WI38 (cell line): ENCODE results near the gene PLEKHM3.

Source experiments
- H3K4me3 ChIP-seq: 2 replicates; pipeline ENCODE4 v1.5.1; 2011; ENCODE audit warnings: low read depth, mild to moderate bottlenecking, control low read depth, low read length
- TF ChIP-seq, protein P1 (sequence below): IDR thresholded peaks from 2 replicates; pipeline ENCODE4 v1.5.1; 2012; ENCODE audit warnings: low read depth, mild to moderate bottlenecking, control low read depth, low read length

Gene PLEKHM3

DNA sequence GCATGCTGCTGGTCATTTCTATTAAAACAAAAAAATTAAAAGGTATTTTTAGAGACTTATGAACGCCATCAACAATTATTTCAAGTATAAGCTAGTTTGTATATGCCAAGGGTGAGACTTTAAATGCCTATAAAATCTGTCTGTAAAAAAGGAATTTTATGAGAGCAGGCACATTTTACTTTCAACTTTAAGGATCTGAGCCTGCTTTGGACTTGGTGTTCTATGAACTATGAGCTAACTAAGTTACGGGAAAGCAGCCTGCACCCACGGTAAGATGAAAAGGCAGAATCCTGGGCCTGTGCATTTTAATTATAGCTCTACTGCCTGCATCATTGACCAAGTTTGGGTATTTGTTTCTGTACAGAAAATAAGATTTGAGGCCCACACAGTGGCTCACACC lies 95.4 kb downstream of the PLEKHM3 start:
- TF ChIP-seq, protein P1, sequence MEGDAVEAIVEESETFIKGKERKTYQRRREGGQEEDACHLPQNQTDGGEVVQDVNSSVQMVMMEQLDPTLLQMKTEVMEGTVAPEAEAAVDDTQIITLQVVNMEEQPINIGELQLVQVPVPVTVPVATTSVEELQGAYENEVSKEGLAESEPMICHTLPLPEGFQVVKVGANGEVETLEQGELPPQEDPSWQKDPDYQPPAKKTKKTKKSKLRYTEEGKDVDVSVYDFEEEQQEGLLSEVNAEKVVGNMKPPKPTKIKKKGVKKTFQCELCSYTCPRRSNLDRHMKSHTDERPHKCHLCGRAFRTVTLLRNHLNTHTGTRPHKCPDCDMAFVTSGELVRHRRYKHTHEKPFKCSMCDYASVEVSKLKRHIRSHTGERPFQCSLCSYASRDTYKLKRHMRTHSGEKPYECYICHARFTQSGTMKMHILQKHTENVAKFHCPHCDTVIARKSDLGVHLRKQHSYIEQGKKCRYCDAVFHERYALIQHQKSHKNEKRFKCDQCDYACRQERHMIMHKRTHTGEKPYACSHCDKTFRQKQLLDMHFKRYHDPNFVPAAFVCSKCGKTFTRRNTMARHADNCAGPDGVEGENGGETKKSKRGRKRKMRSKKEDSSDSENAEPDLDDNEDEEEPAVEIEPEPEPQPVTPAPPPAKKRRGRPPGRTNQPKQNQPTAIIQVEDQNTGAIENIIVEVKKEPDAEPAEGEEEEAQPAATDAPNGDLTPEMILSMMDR = no peak
- no peak overlapping the region for H3K4me3 ChIP-seq

DNA sequence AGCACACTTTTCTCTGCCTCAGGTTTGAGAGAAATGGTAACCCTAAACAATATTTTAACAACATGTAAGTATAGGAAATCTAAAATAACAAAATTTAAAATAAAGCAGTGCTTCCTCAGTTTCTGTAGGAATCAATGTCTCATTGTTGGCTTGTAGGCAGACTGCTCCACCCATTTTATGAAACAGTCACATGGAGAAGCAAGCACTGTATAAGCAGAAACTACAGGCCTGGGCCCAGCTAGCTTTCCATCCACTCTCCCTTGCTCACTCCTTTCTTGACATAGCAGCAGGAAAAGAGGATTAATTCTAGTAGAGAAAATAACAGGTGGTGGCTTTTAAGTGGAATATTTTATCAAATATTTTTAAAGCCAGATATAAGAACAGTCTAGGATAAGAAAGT lies 97.2 kb downstream of the PLEKHM3 start:
- H3K4me3 ChIP-seq = no peak overlapping the region
- TF ChIP-seq, protein P1 = no peak

DNA sequence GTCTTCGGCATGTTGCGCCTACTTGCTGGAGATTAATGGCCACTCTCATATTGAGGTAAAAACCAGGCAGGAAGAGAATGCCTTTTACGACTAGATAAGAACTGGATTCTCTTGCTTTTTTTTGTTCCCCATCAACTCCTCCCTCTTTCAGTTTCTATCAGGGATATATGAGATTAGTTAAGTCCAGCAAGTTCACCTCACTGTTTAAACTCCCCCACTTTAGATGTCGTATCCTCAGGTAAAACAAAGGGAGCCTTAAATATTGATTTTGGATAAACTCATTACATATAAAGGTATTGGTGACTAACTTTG lies 98.4 kb downstream of the PLEKHM3 start:
- TF ChIP-seq, protein P1 = no peak
- no peak overlapping the region for H3K4me3 ChIP-seq

DNA sequence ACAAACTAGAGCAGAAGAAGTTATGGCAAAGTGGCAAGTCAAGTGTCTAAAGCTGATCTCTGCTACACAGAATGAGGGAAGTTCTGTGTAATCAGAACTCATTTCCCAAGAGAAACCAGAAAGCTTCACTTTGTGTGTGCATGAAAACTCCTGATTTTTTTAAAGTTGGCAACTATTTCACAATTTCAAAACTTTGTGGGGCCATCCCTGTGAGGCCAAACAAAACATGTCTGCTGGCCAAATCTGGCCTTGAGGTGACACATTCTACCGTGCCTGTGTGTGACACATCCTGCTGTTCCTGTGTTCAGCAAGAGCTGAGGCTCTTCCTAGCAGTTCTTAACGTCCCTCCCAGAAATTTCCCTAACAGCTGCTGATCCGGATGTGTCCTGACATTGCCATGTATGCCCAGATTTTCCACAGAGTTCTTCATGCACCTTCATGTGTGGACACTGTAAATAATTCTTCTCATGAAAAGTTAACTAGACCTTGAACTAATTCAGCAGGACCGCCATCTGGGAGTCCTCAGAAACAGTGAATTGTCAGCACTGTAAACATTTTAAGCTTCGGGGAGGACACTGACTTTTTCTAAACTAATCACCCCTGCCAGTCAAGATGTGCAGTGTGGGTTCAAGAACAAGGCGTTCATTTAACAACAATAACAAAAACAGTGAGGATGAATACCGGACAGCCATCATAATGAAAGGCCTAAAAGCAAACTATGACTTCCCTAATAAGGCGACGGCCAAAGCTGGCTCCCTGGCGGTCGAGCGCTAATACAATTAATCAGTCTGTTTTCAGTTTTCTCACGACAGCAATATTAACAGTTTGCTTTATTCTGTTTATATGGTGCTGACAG lies 99.0 kb downstream of the PLEKHM3 start:
- H3K4me3 ChIP-seq = no peak overlapping the region
- TF ChIP-seq, protein P1 = no peak

DNA sequence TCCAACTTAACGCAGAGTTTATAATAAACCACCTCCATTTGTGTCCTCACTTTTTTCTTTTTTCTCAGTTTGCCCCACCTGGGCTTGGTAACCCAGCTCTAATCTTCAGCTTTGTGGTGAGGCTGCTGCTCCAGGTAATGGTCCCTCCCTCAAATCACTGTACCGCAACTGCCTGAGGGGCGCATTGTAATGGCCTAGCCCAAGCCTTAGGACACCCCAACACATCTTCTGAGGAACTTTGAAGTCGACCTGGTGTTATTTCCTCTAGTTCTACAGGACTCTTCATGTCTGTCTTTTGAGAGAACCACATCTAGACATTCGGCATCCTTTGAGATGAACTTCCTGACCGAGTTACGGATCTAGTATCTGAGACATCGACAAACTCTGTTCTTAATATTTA lies 99.7 kb downstream of the PLEKHM3 start:
- TF ChIP-seq, protein P1 = no peak
- H3K4me3 ChIP-seq = no peak overlapping the region

DNA sequence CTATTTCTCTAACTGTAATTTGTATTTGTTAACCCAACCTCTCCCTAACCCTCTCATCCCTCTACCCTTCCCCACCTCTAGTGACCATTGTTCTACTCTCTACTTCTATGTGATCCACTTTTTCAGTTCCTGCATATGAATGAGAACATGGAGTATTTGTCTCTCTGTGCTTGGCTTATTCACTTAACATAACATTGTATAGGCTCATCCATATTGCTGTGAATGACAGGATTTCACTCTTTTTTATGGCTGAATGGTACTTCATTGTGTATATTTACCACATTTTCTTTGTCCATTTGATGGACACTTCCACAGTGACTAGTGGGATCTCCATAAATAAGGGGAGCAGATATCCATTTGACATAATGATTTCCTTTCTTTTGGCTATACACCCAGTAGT lies 103.7 kb downstream of the PLEKHM3 start:
- no peak overlapping the region for H3K4me3 ChIP-seq
- TF ChIP-seq, protein P1 = no peak

DNA sequence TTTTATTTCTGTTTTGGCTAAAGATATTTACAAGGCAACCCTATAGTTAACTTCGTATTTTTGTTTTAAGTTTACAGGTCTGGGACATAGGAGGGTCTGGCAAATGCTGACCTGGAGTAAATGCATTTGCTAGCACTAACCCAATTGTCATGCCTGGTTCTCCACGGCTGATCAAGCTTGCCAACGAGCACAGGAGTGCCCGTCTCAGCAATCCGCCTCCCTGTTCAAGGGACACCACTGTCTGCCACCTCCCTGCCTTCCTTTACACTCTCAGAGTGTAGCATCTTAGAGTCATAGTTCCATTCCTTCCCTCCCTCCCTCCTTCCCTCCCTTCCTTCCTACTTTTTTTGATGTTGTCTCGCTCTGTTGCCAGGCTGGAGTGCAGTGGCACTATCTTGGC lies 104.6 kb downstream of the PLEKHM3 start:
- TF ChIP-seq, protein P1 = no peak
- H3K4me3 ChIP-seq = no peak overlapping the region
